Tibial nerve (tissue), 4 donors: ENCODE measurements around the gene TTC3. TPM values are rescaled to one million over a fixed set of nuclear protein-coding genes. Genes with fewer than 3 reads are reported as not detected.
A peak's percentile ranks its signal among the peaks of the same experiment; 100 is the strongest.

ENCODE experiments used
- DNase-seq, 2 donors: peaks; one replicate each; pipeline ENCODE4 v3.0.0-alpha.2; 2019; ENCODE audit warnings: low spot score in 2 of 2
- H3K27ac ChIP-seq, 4 donors: fragments of 200-600 bp; sonication (generic) in 3 of 4; one replicate each; pipeline ENCODE4 v1.5.1; 2017 to 2019; ENCODE audit warnings: mild to moderate bottlenecking in 1 of 4
- H3K27me3 ChIP-seq, 2 donors: fragments of 200-600 bp; sonication (generic) in 1 of 2; one replicate each; pipeline versions ENCODE4 v1.5.1 to v1.6.0; 2017 to 2019
- H3K36me3 ChIP-seq, 3 donors: fragments of 200-600 bp; sonication (generic); one replicate each; pipeline ENCODE4 v1.5.1; 2018 to 2019
- H3K4me1 ChIP-seq, 4 donors: fragments of 200-600 bp; sonication (generic) in 3 of 4; one replicate each; pipeline ENCODE4 v1.5.1; 2017 to 2019
- H3K4me3 ChIP-seq, 4 donors: fragments of 200-600 bp; sonication (generic) in 3 of 4; one replicate each; pipeline ENCODE4 v1.5.1; 2017 to 2019; ENCODE audit warnings: mild to moderate bottlenecking in 1 of 4, moderate library complexity in 1 of 4
- H3K9me3 ChIP-seq, 4 donors: fragments of 200-600 bp; sonication (generic) in 3 of 4; one replicate each; pipeline ENCODE4 v1.5.1; 2017 to 2019
- EP300 ChIP-seq, 2 donors: sonication (generic); formaldehyde crosslinking; IDR thresholded peaks; one replicate each; pipeline ENCODE4 v1.6.1; 2017; ENCODE audit warnings: antibody characterized with exemption in 2 of 2, mild to moderate bottlenecking in 1 of 2
- POLR2A ChIP-seq, 2 donors: fragments of 450-650 bp; IDR thresholded peaks; one replicate each; pipeline ENCODE4 v1.6.1; 2017; ENCODE audit warnings: antibody characterized with exemption in 2 of 2, mild to moderate bottlenecking in 2 of 2, moderate library complexity in 2 of 2
- WGBS, 2 donors: methylation state at CpG; one replicate each; pipeline ENCODE4 v1.1.5; 2018; 5-methylcytosine and 5-hydroxymethylcytosine counted together
- total RNA-seq, 4 donors: library from RNA; depleted of rRNA; stranded (reverse); fragments of >200 nt; gene quantifications; one replicate each; pipeline ENCODE4 v1.1.0, GENCODE V29; 2016
- TF ChIP-seq, protein P1 (sequence below), 5 experiments: fragments of 200-600 bp in 3 of 5; fragments of 450-650 bp in 2 of 5; sonication (generic) in 3 of 5; IDR thresholded peaks; one replicate each; pipeline ENCODE4 v1.5.1; 2016 to 2019; ENCODE audit warnings: antibody characterized with exemption in 5 of 5, mild to moderate bottlenecking in 3 of 5, moderate library complexity in 2 of 5

The TTC3 gene
- total RNA-seq, 4 donors from 2014 or later, result 136 to 259 (median 158) TPM

DNA sequence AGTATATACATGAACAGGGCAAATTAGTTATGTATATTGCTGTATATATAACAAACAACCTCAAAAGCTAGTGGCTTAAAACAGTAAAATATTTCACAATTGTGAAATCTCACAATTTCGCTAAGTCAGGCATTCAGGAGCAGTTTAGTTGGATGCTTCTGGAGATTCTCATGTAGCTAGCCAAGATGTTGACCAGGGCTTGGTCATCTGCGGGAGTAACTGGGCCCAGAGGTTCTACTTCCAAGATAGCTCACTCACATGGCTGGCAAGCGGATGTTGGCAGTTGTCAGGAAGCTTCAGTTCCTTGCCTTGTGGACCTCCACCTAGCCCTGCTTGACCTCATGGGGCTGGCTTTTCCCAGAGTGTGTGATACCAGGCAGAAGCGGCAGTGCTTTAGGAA lies 95.6 kb downstream of the TTC3 start:
- WGBS, 2 donors, result 98 to 99% methylated on average over 4 of the region's 4 CpGs
- Histone ChIP-seq H3K4me1 (peaks cover 0 to 13% (median 0%) of the 10 kb centered on the region in 4 donors), H3K4me3 (no peak overlapping the region), H3K27ac (no peak overlapping the region), H3K36me3 (peaks cover 2 to 51% (median 6%) of the 10 kb centered on the region in 3 donors), H3K27me3 (no peaks in the 10 kb centered on the region), H3K9me3 (no peaks in the 10 kb centered on the region)
- TF ChIP-seq, protein P1, sequence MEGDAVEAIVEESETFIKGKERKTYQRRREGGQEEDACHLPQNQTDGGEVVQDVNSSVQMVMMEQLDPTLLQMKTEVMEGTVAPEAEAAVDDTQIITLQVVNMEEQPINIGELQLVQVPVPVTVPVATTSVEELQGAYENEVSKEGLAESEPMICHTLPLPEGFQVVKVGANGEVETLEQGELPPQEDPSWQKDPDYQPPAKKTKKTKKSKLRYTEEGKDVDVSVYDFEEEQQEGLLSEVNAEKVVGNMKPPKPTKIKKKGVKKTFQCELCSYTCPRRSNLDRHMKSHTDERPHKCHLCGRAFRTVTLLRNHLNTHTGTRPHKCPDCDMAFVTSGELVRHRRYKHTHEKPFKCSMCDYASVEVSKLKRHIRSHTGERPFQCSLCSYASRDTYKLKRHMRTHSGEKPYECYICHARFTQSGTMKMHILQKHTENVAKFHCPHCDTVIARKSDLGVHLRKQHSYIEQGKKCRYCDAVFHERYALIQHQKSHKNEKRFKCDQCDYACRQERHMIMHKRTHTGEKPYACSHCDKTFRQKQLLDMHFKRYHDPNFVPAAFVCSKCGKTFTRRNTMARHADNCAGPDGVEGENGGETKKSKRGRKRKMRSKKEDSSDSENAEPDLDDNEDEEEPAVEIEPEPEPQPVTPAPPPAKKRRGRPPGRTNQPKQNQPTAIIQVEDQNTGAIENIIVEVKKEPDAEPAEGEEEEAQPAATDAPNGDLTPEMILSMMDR (IDR thresholded peaks at IDR 0.05), result no peak
- TF ChIP-seq EP300 (IDR thresholded peaks at IDR 0.05), result no peak
- TF ChIP-seq POLR2A (IDR thresholded peaks at IDR 0.05), result no peak
- DNase-seq, result no peak

DNA sequence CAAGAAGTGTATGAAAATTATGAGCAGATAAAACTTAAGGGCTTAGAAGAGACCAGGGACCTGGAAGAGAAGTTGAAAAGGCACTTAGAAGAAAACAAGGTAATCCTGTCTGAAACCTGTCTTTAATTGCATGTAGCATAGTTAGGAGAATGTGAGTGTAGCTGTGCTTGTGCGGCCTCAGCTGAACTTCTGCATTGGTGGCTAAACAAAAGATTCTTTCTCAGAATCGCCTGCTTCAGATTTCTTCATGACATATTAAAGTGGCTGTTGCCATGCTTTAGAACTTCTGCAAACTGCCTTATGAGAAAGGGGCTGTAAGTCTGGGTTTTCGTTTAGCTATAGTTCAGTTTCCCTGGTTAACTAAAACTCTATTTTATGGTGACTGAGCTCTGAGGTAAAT lies 99.6 kb downstream of the TTC3 start:
- DNase-seq, result no peak
- H3K4me1 ChIP-seq, result peaks cover 0 to 13% (median 0%) of the 10 kb centered on the region in 4 donors
- WGBS, 2 donors, result 45 to 51% methylated on average over 3 of the region's 3 CpGs
- H3K9me3 ChIP-seq, result no peaks in the 10 kb centered on the region
- H3K27ac ChIP-seq, result peak overlapping the region in 2 of 4 donors; percentile 5 to 50
- H3K36me3 ChIP-seq, result peaks cover 0 to 64% (median 0%) of the 10 kb centered on the region in 3 donors
- TF ChIP-seq POLR2A (IDR thresholded peaks at IDR 0.05) (no peak), EP300 (IDR thresholded peaks at IDR 0.05) (no peak)
- TF ChIP-seq, protein P1 (IDR thresholded peaks at IDR 0.05), result no peak
- H3K27me3 ChIP-seq, result no peaks in the 10 kb centered on the region
- no peak overlapping the region for H3K4me3 ChIP-seq

DNA sequence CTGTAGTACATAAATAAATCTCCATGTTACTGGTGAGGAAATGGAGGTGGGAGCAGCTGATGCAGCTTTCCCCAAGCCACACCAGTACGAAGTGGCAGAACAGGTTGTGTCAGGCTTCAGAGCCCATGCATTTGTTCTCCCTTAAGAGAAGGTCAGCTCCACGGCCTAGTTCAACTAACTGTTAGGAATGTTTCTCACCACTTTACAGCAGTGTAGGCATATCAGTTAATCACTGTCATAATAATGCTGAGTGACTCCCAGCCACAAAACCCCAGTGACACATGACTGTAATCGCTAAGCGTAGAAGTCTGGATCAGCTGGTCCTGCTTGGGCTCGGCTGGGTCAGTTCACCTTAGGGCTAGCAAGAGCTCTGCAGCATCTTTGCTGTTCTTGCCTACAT lies 103.7 kb downstream of the TTC3 start:
- no peaks in the 10 kb centered on the region for H3K9me3 ChIP-seq
- no peak for DNase-seq
- TF ChIP-seq EP300 (IDR thresholded peaks at IDR 0.05), result no peak
- TF ChIP-seq, protein P1 (IDR thresholded peaks at IDR 0.05), result no peak
- TF ChIP-seq POLR2A (IDR thresholded peaks at IDR 0.05), result no peak
- no peak overlapping the region for H3K4me3 ChIP-seq
- no peaks in the 10 kb centered on the region for H3K27me3 ChIP-seq
- no peak overlapping the region for H3K27ac ChIP-seq
- WGBS, 2 donors, result 67 to 72% methylated on average over 5 of the region's 5 CpGs
- peaks cover 0 to 69% (median 0%) of the 10 kb centered on the region in 3 donors for H3K36me3 ChIP-seq
- peaks cover 0 to 8% (median 0%) of the 10 kb centered on the region in 4 donors for H3K4me1 ChIP-seq

DNA sequence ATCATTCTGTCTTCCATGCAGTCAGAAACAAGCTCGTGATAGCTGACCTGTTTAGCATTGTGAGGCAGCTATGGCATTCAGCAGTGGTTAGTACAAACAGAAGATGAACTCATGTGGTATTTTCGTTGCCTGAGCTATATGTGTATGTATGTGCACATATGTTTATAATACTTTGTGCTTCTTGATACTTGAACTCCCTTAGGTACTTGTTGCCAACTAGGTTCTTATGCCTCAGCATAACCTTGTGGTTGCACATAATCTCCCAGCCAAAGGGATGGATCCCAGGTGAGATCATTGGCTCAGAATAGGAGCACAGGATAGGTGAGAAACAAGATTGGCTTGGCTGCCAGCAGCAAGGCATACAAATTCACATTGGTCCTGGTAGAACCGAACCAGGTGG lies 108.0 kb downstream of the TTC3 start:
- DNase-seq, result no peak
- Histone ChIP-seq H3K4me3 (no peak overlapping the region), H3K36me3 (peaks cover 0 to 66% (median 2%) of the 10 kb centered on the region in 3 donors), H3K4me1 (no peaks in the 10 kb centered on the region), H3K27me3 (no peaks in the 10 kb centered on the region), H3K9me3 (no peaks in the 10 kb centered on the region), H3K27ac (no peak overlapping the region)
- 90 to 92% methylated on average over 3 of the region's 3 CpGs for WGBS, 2 donors
- TF ChIP-seq POLR2A (IDR thresholded peaks at IDR 0.05) (no peak), EP300 (IDR thresholded peaks at IDR 0.05) (no peak)
- TF ChIP-seq, protein P1 (IDR thresholded peaks at IDR 0.05), result no peak

DNA sequence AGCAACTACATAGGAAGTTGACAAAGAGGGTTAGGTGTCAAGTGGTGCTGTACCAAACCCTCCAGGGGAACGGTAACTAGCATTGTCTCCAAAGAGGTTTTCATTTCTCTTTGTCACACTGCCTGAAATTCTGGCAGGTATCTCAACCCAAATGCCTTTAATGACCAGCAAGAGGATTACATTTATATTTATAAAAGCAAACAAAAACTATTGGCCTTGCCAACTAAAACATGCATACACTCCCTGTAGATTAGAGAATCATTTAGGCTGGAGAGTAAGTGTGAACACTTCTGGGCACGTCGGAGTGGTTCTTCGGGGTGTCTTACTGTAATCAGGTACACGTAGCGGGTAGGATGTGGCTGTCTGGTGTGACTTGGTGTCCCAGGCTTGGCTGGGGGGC lies 109.2 kb downstream of the TTC3 start:
- peaks cover 0 to 66% (median 2%) of the 10 kb centered on the region in 3 donors for H3K36me3 ChIP-seq
- 58 to 61% methylated on average over 6 of the region's 6 CpGs for WGBS, 2 donors
- H3K27me3 ChIP-seq, result no peaks in the 10 kb centered on the region
- H3K9me3 ChIP-seq, result no peaks in the 10 kb centered on the region
- H3K4me1 ChIP-seq, result no peaks in the 10 kb centered on the region
- H3K4me3 ChIP-seq, result no peak overlapping the region
- DNase-seq, result no peak
- no peak overlapping the region for H3K27ac ChIP-seq
- TF ChIP-seq EP300 (IDR thresholded peaks at IDR 0.05) (no peak), POLR2A (IDR thresholded peaks at IDR 0.05) (no peak)
- TF ChIP-seq, protein P1 (IDR thresholded peaks at IDR 0.05), result no peak
